ENCODE data around the gene PXMP4.
A peak's percentile ranks its signal among the peaks of the same experiment; 100 is the strongest.

GRCh38 chr20:33686100-33686983 is 33.8 kb downstream of the PXMP4 start, which contains the start of gene E2F1:
- TF ChIP-seq CTCF (IDR thresholded peaks at IDR 0.05; ENCODE audit: low read depth, low read length, poor library complexity, severe bottlenecking) (peak; percentile 26), EZH2phosphoT487 (IDR thresholded peaks at IDR 0.05; ENCODE audit: borderline replicate concordance, low read length) (no peak)
